Muscle layer of colon (tissue), 2 donors: ENCODE measurements around the gene EPB41L1.

Source experiments
- H3K27ac ChIP-seq: one replicate; pipeline ENCODE4 v1.7.0; 2013; ENCODE audit warnings: low read depth, mild to moderate bottlenecking, low read length, moderate library complexity
- H3K27me3 ChIP-seq, 2 donors: one replicate each; pipeline ENCODE4 v1.7.0; 2013; ENCODE audit warnings: low read length in 2 of 2, mild to moderate bottlenecking in 2 of 2; ENCODE audit not compliant: insufficient read depth in 2 of 2, control insufficient read depth in 1 of 2
- H3K36me3 ChIP-seq: one replicate; pipeline ENCODE4 v1.7.0; 2013; ENCODE audit warnings: mild to moderate bottlenecking, low read length; ENCODE audit not compliant: insufficient read depth
- H3K4me1 ChIP-seq: one replicate; pipeline ENCODE4 v1.7.0; 2013; ENCODE audit warnings: mild to moderate bottlenecking, low read length; ENCODE audit not compliant: insufficient read depth
- H3K4me3 ChIP-seq, 2 donors: one replicate each; pipeline ENCODE4 v1.7.0; 2013; ENCODE audit warnings: low read length in 2 of 2, low read depth in 1 of 2, mild to moderate bottlenecking in 1 of 2, moderate library complexity in 1 of 2
- H3K9ac ChIP-seq: one replicate; pipeline ENCODE4 v1.7.0; 2013; ENCODE audit warnings: low read length
- H3K9me3 ChIP-seq: one replicate; pipeline ENCODE4 v1.7.0; 2013; ENCODE audit warnings: mild to moderate bottlenecking, low read length
- donor health status: abdominal sarcoma.
- donor health status: Adenocarcinoma of cecum.

EPB41L1 gene

DNA sequence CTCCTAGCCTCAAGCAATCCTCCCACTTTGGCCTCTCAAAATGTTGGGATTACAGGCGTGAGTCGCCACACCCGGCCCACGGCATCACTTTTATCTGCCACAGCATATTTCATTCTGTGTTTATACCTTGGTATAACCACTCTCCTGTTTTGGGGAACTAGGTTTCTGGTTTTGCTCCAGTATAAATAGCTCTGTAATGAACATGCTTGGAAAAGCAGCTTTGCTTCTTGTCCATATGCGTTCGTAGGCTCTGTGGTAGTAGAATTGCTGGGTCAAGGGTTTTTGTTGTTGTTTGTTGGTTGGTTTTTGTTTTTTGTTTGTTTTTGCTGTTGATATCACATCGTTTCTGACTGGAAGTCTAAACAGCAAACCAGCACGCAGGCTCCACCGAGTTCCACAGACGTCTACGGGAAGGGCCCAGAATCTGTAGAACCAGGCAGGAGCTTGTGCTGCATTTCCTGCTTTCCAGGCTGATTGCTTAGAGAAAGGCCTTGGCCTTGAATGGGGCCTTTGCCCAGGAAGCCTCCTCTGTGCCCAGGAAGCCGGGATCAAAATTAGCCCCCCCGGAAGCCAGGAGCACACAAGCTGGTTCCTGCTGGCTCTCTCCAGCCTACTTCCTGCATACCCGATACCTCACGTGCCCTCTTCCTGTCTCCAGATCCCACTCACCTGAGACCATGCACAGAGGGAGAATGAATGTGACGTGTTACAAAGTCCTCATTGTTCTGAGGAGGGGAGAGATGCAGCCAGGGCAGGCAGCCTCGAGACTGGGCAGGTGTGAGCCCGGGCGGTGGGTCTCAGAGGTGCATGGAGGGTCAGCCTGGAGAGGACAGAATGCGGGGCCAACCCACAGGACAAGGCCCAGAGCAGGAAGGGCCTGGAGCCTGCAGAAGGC, 116.5 kb downstream of the EPB41L1 start:
- Histone ChIP-seq H3K9me3 (no peaks in the 10 kb centered on the region), H3K4me3 (no peak overlapping the region), H3K36me3 (no peaks in the 10 kb centered on the region), H3K4me1 (no peaks in the 10 kb centered on the region), H3K9ac (no peak overlapping the region), H3K27me3 (peaks cover 7 to 21% of the 10 kb centered on the region in 2 donors), H3K27ac (no peak overlapping the region)

DNA sequence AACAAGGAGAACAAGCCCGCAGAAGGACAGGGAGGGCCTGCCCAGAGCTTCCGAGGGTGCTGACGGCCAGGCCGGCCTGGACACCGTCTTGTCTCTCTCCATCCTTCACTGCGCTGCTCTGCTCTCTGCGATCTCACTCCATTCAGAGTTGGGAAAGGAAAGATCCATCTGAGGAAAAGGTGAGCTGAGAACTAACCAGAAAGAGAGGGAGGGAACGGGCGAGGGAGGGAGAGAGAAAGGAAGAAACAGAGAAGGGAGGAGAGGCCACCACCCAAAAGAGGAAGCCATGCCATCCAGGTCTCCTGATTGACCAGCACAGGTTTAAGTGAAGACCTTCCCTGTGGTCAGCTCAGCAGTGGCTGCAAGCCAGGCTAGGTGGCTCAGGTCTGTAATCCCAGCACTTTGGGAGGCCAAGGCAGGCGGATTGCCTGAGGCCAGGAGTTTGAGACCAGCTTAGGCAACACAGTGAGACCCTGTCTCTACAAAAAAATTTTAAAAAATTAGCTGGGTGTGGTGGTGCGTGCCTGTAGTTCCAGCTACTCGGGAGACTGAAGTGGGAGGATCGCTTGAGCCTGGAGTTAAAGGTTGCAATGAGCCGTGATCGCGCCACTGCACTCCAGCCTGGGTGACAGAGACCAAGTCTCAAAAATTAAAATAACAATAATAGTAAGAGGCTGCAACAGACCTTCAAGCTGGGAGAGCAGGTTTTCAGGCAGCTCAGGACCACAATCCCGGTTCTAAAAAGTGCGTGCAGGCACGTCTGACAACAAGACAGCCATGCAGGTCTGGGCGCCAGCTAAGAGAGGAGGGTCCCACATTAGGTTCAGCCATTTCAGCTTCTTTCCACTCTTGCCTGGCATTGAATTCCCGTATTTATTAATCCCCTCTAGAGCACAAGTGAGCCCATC, 117.4 kb downstream of the EPB41L1 start:
- Histone ChIP-seq H3K27me3 (peaks cover 7 to 21% of the 10 kb centered on the region in 2 donors), H3K4me3 (no peak overlapping the region), H3K4me1 (no peaks in the 10 kb centered on the region), H3K36me3 (no peaks in the 10 kb centered on the region), H3K9ac (no peak overlapping the region), H3K9me3 (no peaks in the 10 kb centered on the region), H3K27ac (no peak overlapping the region)

DNA sequence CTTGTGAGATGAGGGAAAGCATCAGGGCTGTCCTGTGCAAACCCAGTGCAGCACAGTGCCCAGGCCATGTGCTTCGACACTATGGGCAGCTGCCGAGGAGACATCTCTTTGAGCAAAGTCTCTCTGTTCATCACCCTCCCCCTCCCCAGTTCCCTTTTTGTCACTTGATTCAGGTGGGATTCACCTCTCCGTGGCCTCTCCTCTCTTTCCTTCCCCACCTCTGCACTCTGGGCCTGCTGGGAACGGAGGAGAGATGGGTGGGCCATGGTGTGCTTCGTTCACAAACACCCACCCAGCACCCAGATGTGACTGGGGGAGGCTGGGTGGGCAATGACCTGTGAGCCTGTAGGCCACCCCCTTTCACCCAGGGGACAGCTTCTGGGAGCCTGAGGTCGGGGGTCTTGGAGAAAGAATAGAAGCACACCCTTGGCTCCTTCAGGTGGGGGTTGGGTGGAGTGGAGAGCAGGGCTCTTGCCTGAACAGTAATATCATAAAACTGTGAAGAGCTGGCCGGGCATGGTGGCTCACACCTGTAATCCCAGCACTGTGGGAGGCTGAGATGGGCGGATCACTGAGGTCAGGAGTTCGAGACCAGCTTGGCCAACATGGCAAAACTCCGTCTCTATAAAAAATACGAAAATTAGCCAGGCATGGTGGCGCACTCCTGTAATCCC, 118.1 kb downstream of the EPB41L1 start:
- no peaks in the 10 kb centered on the region for H3K9me3 ChIP-seq
- H3K36me3 ChIP-seq, result no peaks in the 10 kb centered on the region
- H3K9ac ChIP-seq, result no peak overlapping the region
- peaks cover 7 to 17% of the 10 kb centered on the region in 2 donors for H3K27me3 ChIP-seq
- no peak overlapping the region for H3K27ac ChIP-seq
- H3K4me3 ChIP-seq, result no peak overlapping the region
- no peaks in the 10 kb centered on the region for H3K4me1 ChIP-seq

DNA sequence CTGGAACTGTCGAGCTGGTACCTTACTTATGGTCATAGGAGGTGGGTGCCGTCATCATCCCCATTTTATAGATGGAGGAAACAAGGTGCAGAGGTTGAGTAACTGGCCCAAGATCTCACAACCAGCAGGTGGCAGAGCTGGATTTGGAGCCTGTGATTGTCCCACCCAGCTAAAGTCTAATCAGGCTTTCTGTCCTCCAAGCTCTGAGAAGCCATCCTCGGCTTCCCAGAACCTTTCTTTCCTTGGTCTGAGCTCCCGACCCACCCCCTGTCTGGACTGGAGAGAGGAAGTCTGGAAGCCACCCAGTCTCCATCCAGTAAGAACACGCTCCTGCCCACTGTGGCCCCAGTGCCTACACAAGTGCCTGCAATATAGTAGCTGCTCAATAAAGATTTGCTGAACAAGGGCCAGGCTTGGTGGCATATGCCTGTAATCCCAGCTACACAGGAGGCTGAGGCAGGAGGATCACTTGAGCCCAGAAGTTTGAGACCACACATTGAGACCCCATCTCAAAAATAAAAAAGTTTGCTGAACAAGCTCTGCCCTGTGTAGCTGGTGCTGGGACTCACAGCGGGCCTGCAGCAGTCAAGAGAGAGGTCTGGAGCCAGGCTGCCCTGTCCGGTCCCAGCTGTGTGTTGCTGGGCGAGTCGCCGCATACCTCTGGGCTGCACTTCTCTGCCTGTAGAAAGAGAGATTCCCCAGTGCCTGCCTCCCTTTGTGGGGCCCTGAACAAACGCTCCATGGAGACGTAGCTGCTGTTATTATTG, 119.1 kb downstream of the EPB41L1 start:
- Histone ChIP-seq H3K27ac (no peak overlapping the region), H3K9ac (no peak overlapping the region), H3K4me3 (no peak overlapping the region), H3K9me3 (no peaks in the 10 kb centered on the region), H3K4me1 (no peaks in the 10 kb centered on the region), H3K27me3 (peaks cover 7 to 17% of the 10 kb centered on the region in 2 donors), H3K36me3 (no peaks in the 10 kb centered on the region)

DNA sequence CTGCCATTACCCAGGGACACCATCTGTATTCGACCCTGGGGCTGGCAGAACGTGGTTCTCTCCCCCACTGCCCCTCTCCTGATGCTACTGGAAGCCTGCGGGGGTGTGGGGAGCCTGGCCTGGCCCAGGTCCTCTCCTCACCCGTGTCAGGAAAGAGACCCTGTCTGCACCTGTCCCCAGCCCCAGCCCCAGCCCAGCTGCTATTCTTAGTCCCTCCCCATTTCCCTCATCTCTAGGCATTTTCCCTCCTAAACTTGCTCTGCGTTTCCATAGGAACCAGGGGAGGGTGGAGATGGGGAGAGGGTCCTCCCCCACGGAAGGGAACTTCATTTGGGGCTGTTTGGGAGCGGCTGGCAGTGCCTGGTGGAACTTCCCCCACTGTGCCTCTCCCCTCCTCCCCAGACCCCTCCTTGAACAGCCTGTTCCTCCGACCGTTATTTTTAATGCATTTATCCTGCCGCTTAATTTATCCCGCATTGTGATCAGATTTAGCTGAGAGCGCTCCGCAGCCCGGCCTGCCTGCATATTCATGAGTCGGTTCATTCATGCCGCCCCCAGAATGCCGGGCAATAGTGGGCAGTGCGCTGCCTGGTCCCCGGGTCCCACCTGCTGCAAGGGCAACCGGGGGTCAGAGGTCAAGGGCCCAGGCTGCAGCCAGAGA, 119.8 kb downstream of the EPB41L1 start:
- Histone ChIP-seq H3K4me3 (no peak overlapping the region), H3K9ac (no peak overlapping the region), H3K36me3 (no peaks in the 10 kb centered on the region), H3K9me3 (no peaks in the 10 kb centered on the region), H3K27me3 (peaks cover 7 to 17% of the 10 kb centered on the region in 2 donors), H3K27ac (no peak overlapping the region), H3K4me1 (no peaks in the 10 kb centered on the region)

DNA sequence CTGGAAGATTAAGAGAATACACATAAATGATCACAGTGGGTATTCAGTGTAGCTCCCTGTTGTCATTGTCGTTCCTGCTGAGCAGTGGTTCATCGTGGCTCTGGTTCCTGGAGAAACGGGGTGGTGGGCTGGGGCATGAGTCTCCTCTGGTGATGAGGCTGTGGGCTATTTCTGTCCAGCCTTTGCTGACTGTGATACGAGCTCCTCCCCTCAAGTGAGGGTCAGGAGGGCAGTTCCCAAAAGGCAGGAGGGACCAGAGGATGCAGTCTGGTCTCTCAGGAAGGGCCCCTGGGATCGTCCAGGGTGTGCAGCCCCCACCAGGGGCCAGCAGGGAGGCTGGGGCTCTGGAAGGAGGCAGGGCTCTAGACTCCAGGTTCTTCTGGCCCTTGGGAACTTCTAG, 120.5 kb downstream of the EPB41L1 start:
- H3K4me3 ChIP-seq, result no peak overlapping the region
- H3K9ac ChIP-seq, result no peak overlapping the region
- no peaks in the 10 kb centered on the region for H3K36me3 ChIP-seq
- H3K4me1 ChIP-seq, result no peaks in the 10 kb centered on the region
- no peak overlapping the region for H3K27ac ChIP-seq
- peaks cover 7 to 17% of the 10 kb centered on the region in 2 donors for H3K27me3 ChIP-seq
- no peaks in the 10 kb centered on the region for H3K9me3 ChIP-seq

DNA sequence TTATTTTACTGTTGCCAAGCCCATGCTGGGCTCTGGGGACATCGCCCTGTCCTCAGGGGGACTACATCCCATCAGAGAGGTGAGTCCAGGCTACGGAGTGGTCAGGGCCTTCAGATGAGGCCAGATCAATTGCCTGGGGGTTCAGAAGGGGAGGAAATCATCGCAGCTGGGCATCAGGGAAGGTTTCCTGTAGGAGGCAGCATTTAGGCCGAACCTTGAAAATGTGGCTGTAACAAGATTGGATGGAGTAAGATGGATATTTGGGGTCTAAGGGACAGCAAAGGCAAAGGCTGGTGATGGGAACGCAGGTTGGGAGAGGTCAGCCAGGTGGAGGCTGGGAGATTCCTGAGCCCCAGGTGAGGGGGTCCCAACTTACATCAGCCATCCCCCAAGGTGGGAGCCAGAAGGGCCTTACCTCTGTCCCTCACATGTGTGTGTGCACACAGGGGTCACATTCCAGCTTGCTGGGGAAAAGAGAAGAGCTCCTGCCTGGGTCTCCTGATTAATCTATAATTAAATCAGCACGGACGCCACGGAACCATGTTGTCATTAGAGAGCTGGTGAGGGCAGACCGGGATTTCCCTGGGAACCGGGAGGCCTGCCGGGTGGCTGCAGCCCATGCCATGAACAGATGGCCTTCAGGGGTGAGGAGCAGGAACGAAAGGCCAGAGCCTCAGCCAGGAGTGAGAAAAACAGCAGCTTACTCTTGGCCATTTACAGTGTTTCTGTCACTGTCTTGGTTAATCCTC, 121.1 kb downstream of the EPB41L1 start:
- no peaks in the 10 kb centered on the region for H3K9me3 ChIP-seq
- H3K36me3 ChIP-seq, result no peaks in the 10 kb centered on the region
- H3K4me1 ChIP-seq, result no peaks in the 10 kb centered on the region
- no peak overlapping the region for H3K4me3 ChIP-seq
- H3K27me3 ChIP-seq, result peaks cover 7 to 17% of the 10 kb centered on the region in 2 donors
- no peak overlapping the region for H3K27ac ChIP-seq
- no peak overlapping the region for H3K9ac ChIP-seq

DNA sequence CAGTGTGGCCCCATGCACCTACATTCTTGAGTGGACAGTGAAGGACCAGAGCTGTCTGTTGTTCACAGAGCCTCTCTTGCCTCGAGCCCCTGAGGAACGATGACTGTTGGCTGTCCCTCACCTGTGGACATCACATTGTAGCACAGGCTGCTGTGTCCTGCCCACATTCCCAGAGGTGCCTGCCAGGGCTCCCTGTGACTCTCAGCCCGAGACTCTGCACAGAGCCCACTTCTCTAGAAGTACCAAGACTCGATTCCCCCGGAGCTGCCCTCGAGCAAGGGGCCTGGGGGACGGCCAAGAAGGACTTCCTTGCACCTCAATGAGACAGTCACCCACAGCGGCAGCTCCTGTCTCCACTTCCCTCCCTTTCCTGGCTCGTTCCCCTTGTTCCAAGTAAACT, 123.0 kb downstream of the EPB41L1 start:
- H3K9me3 ChIP-seq, result no peaks in the 10 kb centered on the region
- peaks cover 7 to 17% of the 10 kb centered on the region in 2 donors for H3K27me3 ChIP-seq

DNA sequence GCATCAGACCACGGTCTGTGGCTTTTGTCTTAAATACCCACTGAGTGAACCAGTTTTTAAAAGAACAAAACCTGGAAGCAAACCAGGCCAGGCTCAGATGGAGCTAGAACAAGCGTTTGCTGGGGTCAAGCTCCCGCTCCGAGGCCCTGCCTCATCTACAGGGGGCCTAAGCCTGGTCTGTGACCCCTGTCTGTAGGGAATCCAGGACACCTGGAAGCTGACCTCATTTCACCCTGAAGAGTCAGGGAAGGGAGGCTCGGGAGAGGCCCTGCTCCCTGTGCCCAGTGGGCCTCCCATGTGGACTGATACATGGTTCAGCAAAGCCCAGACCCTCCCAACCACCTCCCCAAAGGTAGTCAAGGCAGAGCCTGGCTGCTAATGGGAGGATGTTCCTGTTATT, 124.8 kb downstream of the EPB41L1 start:
- Histone ChIP-seq H3K9ac (no peak overlapping the region), H3K4me3 (no peak overlapping the region), H3K27me3 (peaks cover 7 to 9% of the 10 kb centered on the region in 2 donors), H3K4me1 (no peaks in the 10 kb centered on the region), H3K9me3 (no peaks in the 10 kb centered on the region), H3K36me3 (no peaks in the 10 kb centered on the region), H3K27ac (no peak overlapping the region)

More for the DNA sequence above, 123.0 kb downstream of the EPB41L1 start:
- H3K4me3 ChIP-seq, result no peak overlapping the region
- no peaks in the 10 kb centered on the region for H3K36me3 ChIP-seq
- H3K9ac ChIP-seq, result no peak overlapping the region
- no peaks in the 10 kb centered on the region for H3K4me1 ChIP-seq
- H3K27ac ChIP-seq, result no peak overlapping the region

DNA sequence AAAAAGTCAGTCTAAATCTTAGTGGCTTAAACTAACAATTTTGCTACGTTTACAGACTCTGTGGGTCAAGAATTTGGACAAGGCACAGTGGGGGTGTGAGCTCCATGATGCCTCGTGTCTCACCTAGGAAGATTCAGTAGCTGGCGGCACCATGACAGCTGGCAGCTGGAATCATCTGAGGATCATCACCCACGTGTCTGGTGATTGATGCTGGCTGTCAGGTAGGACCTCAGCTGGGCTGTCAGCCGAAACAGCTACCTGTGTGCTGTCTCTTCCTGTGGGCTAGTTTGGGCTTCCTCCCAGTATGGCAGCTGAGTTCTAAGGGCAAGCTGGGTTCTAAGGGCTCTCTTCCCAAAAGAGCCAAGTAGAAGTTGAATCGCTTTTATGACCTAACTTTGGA, 125.2 kb downstream of the EPB41L1 start:
- Histone ChIP-seq H3K9me3 (no peaks in the 10 kb centered on the region), H3K9ac (no peak overlapping the region), H3K27ac (no peak overlapping the region), H3K36me3 (no peaks in the 10 kb centered on the region), H3K27me3 (peaks cover 3 to 6% of the 10 kb centered on the region in 2 donors), H3K4me1 (no peaks in the 10 kb centered on the region), H3K4me3 (no peak overlapping the region)
